Measurements from ENCODE around the gene CYB561.
"Not testable (repeated sequence)": the region's sequence is repeated elsewhere in the genome, so short reads cannot be mapped to it uniquely, and the experiment has no call there.

Gene CYB561

DNA sequence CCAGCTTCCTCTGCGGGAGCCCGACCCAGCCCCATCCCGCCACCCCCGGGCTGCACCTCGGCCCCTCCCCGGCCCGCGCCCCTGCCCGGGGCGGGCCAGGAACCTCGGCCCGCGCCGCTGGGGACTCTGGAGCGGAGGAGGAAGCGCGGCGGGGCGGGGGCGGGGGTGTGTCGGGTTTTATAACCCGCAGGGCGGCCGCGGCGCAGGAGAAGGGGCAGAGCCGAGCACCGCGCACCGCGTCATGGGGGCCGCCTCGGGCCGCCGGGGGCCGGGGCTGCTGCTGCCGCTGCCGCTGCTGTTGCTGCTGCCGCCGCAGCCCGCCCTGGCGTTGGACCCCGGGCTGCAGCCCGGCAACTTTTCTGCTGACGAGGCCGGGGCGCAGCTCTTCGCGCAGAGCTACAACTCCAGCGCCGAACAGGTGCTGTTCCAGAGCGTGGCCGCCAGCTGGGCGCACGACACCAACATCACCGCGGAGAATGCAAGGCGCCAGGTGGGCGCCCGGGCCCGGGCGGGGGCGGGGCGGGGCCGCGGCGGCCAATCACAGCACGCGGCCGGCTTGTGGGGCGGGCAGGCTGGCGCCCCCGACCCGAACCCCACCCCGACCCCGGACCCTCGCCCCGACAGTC, 30.9 kb upstream of the CYB561 start, which contains the start of gene ACE:
Gene ACE, plus strand, starts transcription at position 208 of the 626 bp plus-strand sequence. Its CDS starts 34 bp downstream, at position 242.
- Histone ChIP-seq H3K36me3 (ENCODE audit: control insufficient read depth, insufficient read depth, low read length) (no peaks in the 10 kb centered on the region), H3K4me1 (ENCODE audit: control insufficient read depth, insufficient read depth, low read length) (no peaks in the 10 kb centered on the region), H3K27me3 (ENCODE audit: control insufficient read depth, insufficient read depth, low read length) (peaks cover 9% of the 10 kb centered on the region), H3K4me3 (ENCODE audit: low read length) (peak within 1 kb of the TSS; percentile 64), H3K9ac (ENCODE audit: low read length) (no peak within 1 kb of the TSS), H3K27ac (ENCODE audit: low read depth, low read length) (no peak within 1 kb of the TSS)

DNA sequence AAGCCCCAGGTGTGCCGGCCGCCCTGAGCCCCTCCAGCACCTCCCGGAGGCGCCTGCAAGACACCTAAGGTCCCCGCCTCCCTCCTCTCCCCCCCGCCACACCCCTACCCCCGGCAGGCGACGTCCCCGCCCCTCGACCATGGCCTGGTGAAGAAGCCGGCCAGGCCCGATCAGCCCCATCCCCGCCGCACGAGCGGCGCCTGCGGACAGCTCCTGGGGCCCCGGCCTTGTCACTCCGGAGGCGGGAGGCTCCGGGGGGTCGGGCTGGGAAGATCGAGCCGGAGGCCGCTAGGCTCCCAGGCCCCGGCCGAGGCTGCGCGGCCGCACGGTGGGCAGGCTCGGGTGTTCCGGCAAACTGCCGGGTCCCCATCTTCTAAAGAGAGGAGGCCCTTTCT, 30.4 kb upstream of the CYB561 start:
- Histone ChIP-seq H3K27me3 (ENCODE audit: control insufficient read depth, insufficient read depth, low read length) (peaks cover 8% of the 10 kb centered on the region), H3K4me1 (ENCODE audit: control insufficient read depth, insufficient read depth, low read length) (no peaks in the 10 kb centered on the region), H3K27ac (ENCODE audit: low read depth, low read length) (no peak overlapping the region), H3K9ac (ENCODE audit: low read length) (no peak overlapping the region), H3K36me3 (ENCODE audit: control insufficient read depth, insufficient read depth, low read length) (no peaks in the 10 kb centered on the region), H3K4me3 (ENCODE audit: low read length) (peak overlapping the region; percentile 64)

DNA sequence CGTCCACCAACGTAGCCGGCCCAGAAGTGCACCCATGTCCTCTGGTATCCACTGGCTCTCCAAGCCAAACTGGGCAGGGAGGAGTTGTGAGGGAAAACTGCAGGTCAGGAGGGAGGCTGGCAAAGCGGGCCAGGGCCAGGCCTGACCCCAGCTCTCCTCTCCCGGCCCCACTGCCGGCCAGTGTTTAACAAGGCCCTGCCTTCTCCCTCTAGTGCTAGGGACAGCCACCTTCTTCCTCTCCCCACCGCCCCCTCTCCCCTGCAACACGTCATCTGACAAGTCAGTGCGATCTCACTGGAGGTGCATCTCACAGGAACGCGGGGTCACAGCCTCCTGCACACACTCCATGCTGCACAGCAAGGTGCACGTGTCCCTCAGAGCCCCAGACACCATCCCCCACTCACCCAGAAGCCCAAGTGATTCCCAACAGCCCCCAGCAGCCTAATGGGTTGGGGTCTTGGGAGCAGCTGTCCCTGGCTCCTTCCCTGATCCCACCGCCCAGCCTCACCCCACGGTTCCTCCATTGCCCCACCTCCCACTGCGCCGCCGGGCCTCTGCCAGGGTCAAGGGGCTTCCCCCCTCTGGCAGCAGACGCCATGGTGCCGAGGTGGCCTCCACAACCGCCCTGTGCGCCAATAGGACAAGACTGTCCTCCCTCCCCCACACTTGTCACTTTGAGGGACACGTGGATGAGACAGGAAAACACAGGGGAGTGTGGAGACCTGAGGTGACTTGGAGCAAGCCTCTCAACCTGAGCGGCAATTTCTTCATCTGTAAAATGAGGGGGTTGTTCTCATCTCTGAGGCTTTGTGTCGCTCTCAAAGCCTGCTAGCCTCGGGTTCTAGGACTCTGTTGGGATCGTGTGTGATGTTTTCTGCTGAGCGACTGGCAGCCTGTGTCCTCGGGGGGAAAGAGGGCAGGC, 29.6 kb upstream of the CYB561 start:
- Histone ChIP-seq H3K9ac (ENCODE audit: low read length) (no peak overlapping the region), H3K4me3 (ENCODE audit: low read length) (peak overlapping the region; percentile 16), H3K27me3 (ENCODE audit: control insufficient read depth, insufficient read depth, low read length) (peaks cover 8% of the 10 kb centered on the region), H3K4me1 (ENCODE audit: control insufficient read depth, insufficient read depth, low read length) (no peaks in the 10 kb centered on the region), H3K36me3 (ENCODE audit: control insufficient read depth, insufficient read depth, low read length) (no peaks in the 10 kb centered on the region), H3K27ac (ENCODE audit: low read depth, low read length) (no peak overlapping the region)

GRCh38 chr17:63474586-63475460, 28.7 kb upstream of the CYB561 start:
- no peak overlapping the region for H3K4me3 ChIP-seq (ENCODE audit: low read length)
- H3K27me3 ChIP-seq (ENCODE audit: control insufficient read depth, insufficient read depth, low read length), result peaks cover 8% of the 10 kb centered on the region
- no peak overlapping the region for H3K27ac ChIP-seq (ENCODE audit: low read depth, low read length)
- H3K36me3 ChIP-seq (ENCODE audit: control insufficient read depth, insufficient read depth, low read length), result no peaks in the 10 kb centered on the region
- no peak overlapping the region for H3K9ac ChIP-seq (ENCODE audit: low read length)
- no peaks in the 10 kb centered on the region for H3K4me1 ChIP-seq (ENCODE audit: control insufficient read depth, insufficient read depth, low read length)

- H3K4me3 ChIP-seq (ENCODE audit: low read length), result no peak overlapping the region
- H3K4me1 ChIP-seq (ENCODE audit: control insufficient read depth, insufficient read depth, low read length), result no peaks in the 10 kb centered on the region
- no peaks in the 10 kb centered on the region for H3K36me3 ChIP-seq (ENCODE audit: control insufficient read depth, insufficient read depth, low read length)
- no peak overlapping the region for H3K27ac ChIP-seq (ENCODE audit: low read depth, low read length)
- H3K9ac ChIP-seq (ENCODE audit: low read length), result no peak overlapping the region
- H3K27me3 ChIP-seq (ENCODE audit: control insufficient read depth, insufficient read depth, low read length), result peaks cover 8% of the 10 kb centered on the region
Observed at GRCh38 chr17:63474174-63474573, 28.1 kb upstream of the CYB561 start.

- H3K27ac ChIP-seq (ENCODE audit: low read depth, low read length); H3K4me1 ChIP-seq (ENCODE audit: control insufficient read depth, insufficient read depth, low read length); H3K27me3 ChIP-seq (ENCODE audit: control insufficient read depth, insufficient read depth, low read length); H3K4me3 ChIP-seq (ENCODE audit: low read length); H3K9ac ChIP-seq (ENCODE audit: low read length); H3K36me3 ChIP-seq (ENCODE audit: control insufficient read depth, insufficient read depth, low read length): not testable (repeated sequence)
Observed at GRCh38 chr17:63468099-63468498, 22.0 kb upstream of the CYB561 start.

DNA sequence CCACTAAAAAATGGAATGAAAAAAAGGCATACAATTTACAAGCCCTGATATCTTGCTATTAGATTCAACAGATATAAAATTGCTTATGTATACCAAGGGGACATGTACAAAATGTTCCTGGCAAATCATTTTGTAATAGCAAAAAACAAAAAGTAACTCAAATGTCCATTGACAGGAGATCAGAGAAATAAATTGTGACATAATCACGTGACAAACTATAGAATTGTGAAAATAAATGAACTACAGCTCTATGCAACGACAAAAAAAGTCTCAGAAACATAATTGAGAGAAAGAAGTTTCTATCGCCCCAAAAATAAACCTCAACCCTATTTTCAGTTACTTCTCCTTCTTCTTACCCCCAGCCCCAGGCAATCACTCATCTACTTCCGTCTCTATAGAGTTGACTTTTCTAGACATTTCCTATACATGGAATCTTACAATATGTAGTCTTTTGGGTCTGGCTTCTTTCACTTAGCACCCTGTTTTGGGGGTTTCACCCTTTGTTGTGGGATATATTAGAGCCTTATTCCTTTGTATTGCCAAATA, 18.7 kb upstream of the CYB561 start:
- Histone ChIP-seq H3K4me1 (ENCODE audit: control insufficient read depth, insufficient read depth, low read length) (no peaks in the 10 kb centered on the region), H3K9ac (ENCODE audit: low read length) (no peak overlapping the region), H3K27me3 (ENCODE audit: control insufficient read depth, insufficient read depth, low read length) (no peaks in the 10 kb centered on the region), H3K27ac (ENCODE audit: low read depth, low read length) (no peak overlapping the region), H3K4me3 (ENCODE audit: low read length) (no peak overlapping the region), H3K36me3 (ENCODE audit: control insufficient read depth, insufficient read depth, low read length) (no peaks in the 10 kb centered on the region)

DNA sequence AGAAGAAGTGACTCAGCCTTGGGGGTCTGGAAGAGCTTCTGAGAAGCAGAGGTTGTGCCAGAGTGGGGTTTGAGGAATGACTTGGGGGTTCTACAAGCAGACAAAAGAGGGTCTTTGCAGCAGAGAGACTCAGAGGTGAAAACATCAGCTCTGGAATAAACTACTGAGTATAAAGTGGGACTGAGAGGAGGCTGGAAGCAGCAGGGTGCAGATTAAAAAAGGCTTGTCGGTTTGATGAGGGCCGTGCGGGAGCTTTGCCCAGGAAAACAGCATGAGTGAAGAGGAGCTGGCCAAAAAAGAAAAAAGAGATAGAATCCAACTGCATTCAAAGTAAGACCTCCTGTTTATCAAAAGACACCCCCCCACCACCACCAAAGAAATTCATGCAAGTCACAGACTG, 17.7 kb upstream of the CYB561 start:
- H3K9ac ChIP-seq (ENCODE audit: low read length), result no peak overlapping the region
- no peaks in the 10 kb centered on the region for H3K36me3 ChIP-seq (ENCODE audit: control insufficient read depth, insufficient read depth, low read length)
- H3K27me3 ChIP-seq (ENCODE audit: control insufficient read depth, insufficient read depth, low read length), result no peaks in the 10 kb centered on the region
- no peak overlapping the region for H3K4me3 ChIP-seq (ENCODE audit: low read length)
- H3K4me1 ChIP-seq (ENCODE audit: control insufficient read depth, insufficient read depth, low read length), result no peaks in the 10 kb centered on the region
- H3K27ac ChIP-seq (ENCODE audit: low read depth, low read length), result no peak overlapping the region

DNA sequence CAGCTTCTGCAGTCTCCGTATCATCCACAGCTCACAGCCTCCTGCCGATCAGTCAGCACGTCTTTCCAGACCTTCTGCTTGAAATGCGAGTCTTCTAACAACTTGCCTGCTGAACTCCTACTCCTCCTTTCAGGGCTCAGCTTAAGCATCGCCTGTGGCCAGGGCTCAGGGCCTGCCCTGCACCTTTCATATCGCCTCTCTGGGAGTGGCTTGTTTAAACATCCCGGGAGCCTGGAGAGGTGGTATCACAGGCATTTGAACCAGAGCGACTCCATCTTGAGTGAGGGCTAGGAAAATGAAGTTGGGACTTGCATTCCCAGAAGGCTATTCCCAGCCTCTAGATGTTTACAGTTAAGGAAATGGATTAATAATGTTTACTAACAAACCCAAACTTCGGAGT, 13.9 kb upstream of the CYB561 start:
- Histone ChIP-seq H3K27me3 (ENCODE audit: control insufficient read depth, insufficient read depth, low read length) (no peaks in the 10 kb centered on the region), H3K9ac (ENCODE audit: low read length) (no peak overlapping the region), H3K27ac (ENCODE audit: low read depth, low read length) (no peak overlapping the region), H3K36me3 (ENCODE audit: control insufficient read depth, insufficient read depth, low read length) (no peaks in the 10 kb centered on the region), H3K4me1 (ENCODE audit: control insufficient read depth, insufficient read depth, low read length) (no peaks in the 10 kb centered on the region), H3K4me3 (ENCODE audit: low read length) (no peak overlapping the region)

DNA sequence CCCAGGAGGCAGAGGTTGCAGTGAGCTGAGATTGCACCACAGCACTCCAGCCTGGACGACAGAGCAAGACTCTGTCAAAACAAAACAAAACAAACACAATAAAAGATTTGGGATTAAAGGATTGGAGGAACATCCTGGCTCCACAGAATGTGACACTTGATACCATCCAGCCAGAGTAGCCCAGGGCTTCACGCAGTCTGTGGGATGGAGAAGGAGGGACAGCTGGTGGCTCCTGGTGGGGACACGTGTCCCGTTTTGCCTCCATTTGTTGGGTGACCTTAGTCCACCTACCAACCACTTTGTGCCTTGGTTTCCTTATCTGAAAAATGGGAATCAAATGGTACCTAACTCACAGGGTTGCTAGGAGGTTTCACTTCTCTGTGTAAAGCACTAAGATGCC, 12.4 kb upstream of the CYB561 start:
- no peaks in the 10 kb centered on the region for H3K4me1 ChIP-seq (ENCODE audit: control insufficient read depth, insufficient read depth, low read length)
- H3K4me3 ChIP-seq (ENCODE audit: low read length), result no peak overlapping the region
- H3K36me3 ChIP-seq (ENCODE audit: control insufficient read depth, insufficient read depth, low read length), result no peaks in the 10 kb centered on the region
- H3K27me3 ChIP-seq (ENCODE audit: control insufficient read depth, insufficient read depth, low read length), result no peaks in the 10 kb centered on the region
- H3K27ac ChIP-seq (ENCODE audit: low read depth, low read length), result no peak overlapping the region
- no peak overlapping the region for H3K9ac ChIP-seq (ENCODE audit: low read length)

GRCh38 chr17:63455417-63455816, 9.3 kb upstream of the CYB561 start:
- Histone ChIP-seq H3K27ac (ENCODE audit: low read depth, low read length) (no peak overlapping the region), H3K27me3 (ENCODE audit: control insufficient read depth, insufficient read depth, low read length) (no peaks in the 10 kb centered on the region), H3K9ac (ENCODE audit: low read length) (no peak overlapping the region), H3K4me3 (ENCODE audit: low read length) (no peak overlapping the region), H3K36me3 (ENCODE audit: control insufficient read depth, insufficient read depth, low read length) (no peaks in the 10 kb centered on the region), H3K4me1 (ENCODE audit: control insufficient read depth, insufficient read depth, low read length) (no peaks in the 10 kb centered on the region)

- H3K27ac ChIP-seq (ENCODE audit: low read depth, low read length), result no peak overlapping the region
- no peak overlapping the region for H3K4me3 ChIP-seq (ENCODE audit: low read length)
- no peak overlapping the region for H3K9ac ChIP-seq (ENCODE audit: low read length)
- no peaks in the 10 kb centered on the region for H3K27me3 ChIP-seq (ENCODE audit: control insufficient read depth, insufficient read depth, low read length)
- no peaks in the 10 kb centered on the region for H3K4me1 ChIP-seq (ENCODE audit: control insufficient read depth, insufficient read depth, low read length)
- H3K36me3 ChIP-seq (ENCODE audit: control insufficient read depth, insufficient read depth, low read length), result no peaks in the 10 kb centered on the region
Observed at GRCh38 chr17:63454915-63455314, 8.8 kb upstream of the CYB561 start.
